SK-N-SH treated with all-trans-retinoic acid at 6 μM for 48 hours (cell line): ENCODE data around the gene LAD1.

Experiments used
- ATAC-seq: fragments of 200-7000 bp; cut with Tn5 transposase; 3 replicates; pipeline ENCODE4 v1.9.1; 2020; ENCODE audit warnings: mild to moderate bottlenecking, moderate library complexity
- BACH2 ChIP-seq: fragments of 250-450 bp; sonication (Bioruptor Pico); IDR thresholded peaks from 2 replicates; pipeline ENCODE4 v1.9.0; 2021; ENCODE audit warnings: mild to moderate bottlenecking, borderline replicate concordance
- CREB5 ChIP-seq: fragments of 250-450 bp; sonication (Bioruptor Pico); IDR thresholded peaks from 2 replicates; pipeline ENCODE4 v1.5.1; 2020; ENCODE audit warnings: low read depth, mild to moderate bottlenecking, moderate library complexity
- CSDC2 ChIP-seq: fragments of 250-450 bp; sonication (Bioruptor Pico); IDR thresholded peaks from 2 replicates; pipeline ENCODE4 v1.5.0; 2020; ENCODE audit warnings: mild to moderate bottlenecking, moderate library complexity
- CSRNP3 ChIP-seq: fragments of 250-450 bp; sonication (Bioruptor Pico); IDR thresholded peaks from 2 replicates; pipeline ENCODE4 v1.5.1; 2021; ENCODE audit warnings: mild to moderate bottlenecking, moderate library complexity
- ESRRG ChIP-seq: fragments of 250-450 bp; sonication (Bioruptor Pico); IDR thresholded peaks from 2 replicates; pipeline ENCODE4 v1.6.1; 2021; ENCODE audit warnings: mild to moderate bottlenecking
- GLIS3 ChIP-seq: fragments of 250-450 bp; sonication (Bioruptor Pico); IDR thresholded peaks from 2 replicates; pipeline ENCODE4 v1.5.0; 2020; ENCODE audit warnings: mild to moderate bottlenecking, moderate library complexity
- ISL1 ChIP-seq: fragments of 250-450 bp; sonication (Bioruptor Pico); IDR thresholded peaks from 2 replicates; pipeline ENCODE4 v2.1.2; 2022; ENCODE audit warnings: mild to moderate bottlenecking, moderate library complexity
- OSR1 ChIP-seq: fragments of 250-450 bp; sonication (Bioruptor Pico); IDR thresholded peaks from 2 replicates; pipeline ENCODE4 v1.8.0; 2022; ENCODE audit warnings: moderate library complexity, mild to moderate bottlenecking, inconsistent platforms
- PATZ1 ChIP-seq: fragments of 250-450 bp; sonication (Bioruptor Pico); IDR thresholded peaks from 2 replicates; pipeline ENCODE4 v1.8.0; 2020; ENCODE audit warnings: mild to moderate bottlenecking, moderate library complexity, borderline replicate concordance
- POU6F1 ChIP-seq: fragments of 250-450 bp; sonication (Bioruptor Pico); IDR thresholded peaks from 2 replicates; pipeline ENCODE4 v1.8.0; 2021; ENCODE audit warnings: low read depth, mild to moderate bottlenecking, moderate library complexity, borderline replicate concordance
- PPARA ChIP-seq: fragments of 250-450 bp; sonication (Bioruptor Pico); IDR thresholded peaks from 2 replicates; pipeline ENCODE4 v1.5.0; 2020; ENCODE audit warnings: mild to moderate bottlenecking, borderline replicate concordance
- RARB ChIP-seq: fragments of 250-450 bp; sonication (Bioruptor Pico); IDR thresholded peaks from 2 replicates; pipeline ENCODE4 v1.8.0; 2021; ENCODE audit warnings: mild to moderate bottlenecking, moderate library complexity
- SNAI2 ChIP-seq: fragments of 250-450 bp; sonication (Bioruptor Pico); IDR thresholded peaks from 2 replicates; pipeline ENCODE4 v1.5.0; 2020; ENCODE audit warnings: mild to moderate bottlenecking, moderate library complexity
- TCF4 ChIP-seq: fragments of 250-450 bp; sonication (Bioruptor Pico); IDR thresholded peaks from 2 replicates; pipeline ENCODE4 v1.8.0; 2021; ENCODE audit warnings: mild to moderate bottlenecking, moderate library complexity, borderline replicate concordance
- TSHZ2 ChIP-seq: fragments of 250-450 bp; sonication (Bioruptor Pico); IDR thresholded peaks from 2 replicates; pipeline ENCODE4 v1.5.0; 2020; ENCODE audit warnings: mild to moderate bottlenecking, moderate library complexity
- ZC3H10 ChIP-seq: fragments of 250-450 bp; sonication (Bioruptor Pico); IDR thresholded peaks from 2 replicates; pipeline ENCODE4 v1.5.1; 2021; ENCODE audit warnings: mild to moderate bottlenecking, moderate library complexity
- ZFP30 ChIP-seq: fragments of 450-650 bp; formaldehyde crosslinking; IDR thresholded peaks from 2 replicates; pipeline ENCODE4 v1.5.0; 2022; ENCODE audit warnings: mild to moderate bottlenecking, moderate library complexity
- ZNF70 ChIP-seq: fragments of 450-650 bp; formaldehyde crosslinking; IDR thresholded peaks from 2 replicates; pipeline ENCODE4 v1.5.0; 2020; ENCODE audit warnings: mild to moderate bottlenecking, moderate library complexity
- ZNF8 ChIP-seq: fragments of 450-650 bp; formaldehyde crosslinking; IDR thresholded peaks from 2 replicates; pipeline ENCODE4 v1.5.0; 2020; ENCODE audit warnings: mild to moderate bottlenecking, moderate library complexity

The LAD1 gene

GRCh38 chr1:201419256-201419655, 20.1 kb upstream of the LAD1 start (continued):
- no peak for TF ChIP-seq BACH2 (CRISPR knock-in tag)
- TF ChIP-seq POU6F1 (CRISPR knock-in tag) = no peak
- no peak for TF ChIP-seq OSR1 (CRISPR knock-in tag)
- TF ChIP-seq CSRNP3 (CRISPR knock-in tag) = no peak
- TF ChIP-seq PPARA (CRISPR knock-in tag) = no peak

GRCh38 chr1:201418461-201418860, 19.3 kb upstream of the LAD1 start:
- TF ChIP-seq CSRNP3 (CRISPR knock-in tag) (no peak), ZFP30 (CRISPR knock-in tag) (no peak), BACH2 (CRISPR knock-in tag) (no peak), TCF4 (CRISPR knock-in tag) (no peak), ZNF70 (no peak), ZNF8 (CRISPR knock-in tag) (no peak), CREB5 (CRISPR knock-in tag) (no peak), ISL1 (CRISPR knock-in tag) (no peak), SNAI2 (no peak), ZC3H10 (CRISPR knock-in tag) (no peak), GLIS3 (CRISPR knock-in tag) (no peak), TSHZ2 (CRISPR knock-in tag) (no peak), CSDC2 (CRISPR knock-in tag) (no peak), POU6F1 (CRISPR knock-in tag) (no peak), RARB (CRISPR knock-in tag) (no peak), PPARA (CRISPR knock-in tag) (no peak), PATZ1 (CRISPR knock-in tag) (no peak), ESRRG (CRISPR knock-in tag) (no peak)
- ATAC-seq = no peak
